ENCODE data around the gene PEPD. TPM values are rescaled to one million over a fixed set of nuclear protein-coding genes. Genes with fewer than 3 reads are reported as not detected.
A peak's percentile ranks its signal among the peaks of the same experiment; 100 is the strongest.

PEPD gene
- total and polyA plus RNA-seq, 10 of the 15 experiments (the other 5 are each of a cell fraction or from before 2014, with no cell fraction given), result 1.4 to 52.0 (median 20.2) TPM

DNA sequence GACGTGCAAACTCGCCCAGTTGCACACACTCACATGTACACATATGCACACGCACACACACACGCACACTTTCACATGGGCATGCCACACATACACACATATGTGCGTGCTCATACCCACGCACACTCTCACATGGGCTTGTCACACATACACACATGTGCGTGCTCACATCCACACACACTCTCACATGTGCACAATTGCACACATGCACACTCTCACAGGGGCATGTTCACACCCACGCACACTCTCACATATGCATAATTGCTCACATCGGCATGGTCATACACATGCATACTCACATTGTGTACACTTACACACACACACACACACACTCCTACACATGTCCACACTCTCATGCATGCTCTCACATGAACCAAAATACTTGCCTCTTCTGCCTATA is 32.8 kb upstream of the PEPD start:
- intact Hi-C loops (cut with micrococcal nuclease; ENCODE audit: unreplicated experiment), result no loop called here
- DNase-seq (ENCODE audit: low read depth, low spot score) (no peak), FAIRE-seq (no peak), ATAC-seq (no peak)
- no peak overlapping the region for H3K9ac ChIP-seq (ENCODE audit: control insufficient read depth, insufficient read depth, low read length)
- WGBS (ENCODE audit: insufficient coverage, insufficient replicate concordance, low lambda C conversion rate, missing lambda C conversion rate), result 59% methylated on average over 9 of the region's 9 CpGs
- no peaks in the 10 kb centered on the region for H3K27me3 ChIP-seq (replicated peaks in 1 of 2; ENCODE audit: control insufficient read depth in 2 of 2, insufficient read depth in 2 of 2, low read length in 1 of 2)
- no peak overlapping the region for H2AFZ ChIP-seq (ENCODE audit: control insufficient read depth, low read depth, low read length)
- H3K9me3 ChIP-seq (replicated peaks; ENCODE audit: control insufficient read depth, insufficient read depth, low read length), result no peaks in the 10 kb centered on the region
- ChIA-PET SMC1A (ENCODE audit: uncharacterized antibody, unreplicated experiment) (no interaction called here), POLR2A (no interaction called here), RAD21 (ENCODE audit: unreplicated experiment) (no interaction called here), CTCF (no interaction called here)
- H3K79me2 ChIP-seq (ENCODE audit: control insufficient read depth, insufficient read depth, low read length), result no peaks in the 10 kb centered on the region
- H3K4me2 ChIP-seq (ENCODE audit: control insufficient read depth, insufficient read depth), result no peak overlapping the region
- H3K4me3 ChIP-seq, result no peak overlapping the region
- in situ Hi-C loops (cut with MboI), result no loop called here
- no peaks in the 10 kb centered on the region for H3K4me1 ChIP-seq (ENCODE audit: control insufficient read depth, insufficient read depth, low read length)
- H3K27ac ChIP-seq (ENCODE audit: control insufficient read depth, insufficient read depth), result no peak overlapping the region
- H4K20me1 ChIP-seq (ENCODE audit: control insufficient read depth, insufficient read depth), result no peaks in the 10 kb centered on the region
- no peaks in the 10 kb centered on the region for H3K36me3 ChIP-seq (ENCODE audit: control insufficient read depth in 2 of 2, insufficient read depth in 2 of 2, low read length in 1 of 2)
- BruUV-seq (replicated peaks), result no TSS peak
- TF ChIP-seq CREB1 (IDR thresholded peaks at IDR 0.05; ENCODE audit: low read depth) (no peak), NR2C1 (IDR thresholded peaks at IDR 0.05) (no peak), CHD4 (IDR thresholded peaks at IDR 0.05) (no peak), BMI1 (IDR thresholded peaks at IDR 0.05; ENCODE audit: borderline replicate concordance) (no peak), RAD51 (IDR thresholded peaks at IDR 0.05) (no peak), RELA (IDR thresholded peaks at IDR 0.05; ENCODE audit: borderline replicate concordance, partially characterized antibody) (no peak), BCL11A (IDR thresholded peaks at IDR 0.05; ENCODE audit: low read depth, low read length) (no peak), PBX3 (IDR thresholded peaks at IDR 0.05; ENCODE audit: insufficient replicate concordance, low read depth, low read length) (peak; percentile 9)
- TF ChIP-seq, protein P1, sequence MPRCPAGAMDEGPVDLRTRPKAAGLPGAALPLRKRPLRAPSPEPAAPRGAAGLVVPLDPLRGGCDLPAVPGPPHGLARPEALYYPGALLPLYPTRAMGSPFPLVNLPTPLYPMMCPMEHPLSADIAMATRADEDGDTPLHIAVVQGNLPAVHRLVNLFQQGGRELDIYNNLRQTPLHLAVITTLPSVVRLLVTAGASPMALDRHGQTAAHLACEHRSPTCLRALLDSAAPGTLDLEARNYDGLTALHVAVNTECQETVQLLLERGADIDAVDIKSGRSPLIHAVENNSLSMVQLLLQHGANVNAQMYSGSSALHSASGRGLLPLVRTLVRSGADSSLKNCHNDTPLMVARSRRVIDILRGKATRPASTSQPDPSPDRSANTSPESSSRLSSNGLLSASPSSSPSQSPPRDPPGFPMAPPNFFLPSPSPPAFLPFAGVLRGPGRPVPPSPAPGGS (IDR thresholded peaks at IDR 0.05; ENCODE audit: borderline replicate concordance, insufficient read depth, low read depth, low read length, poor library complexity, severe bottlenecking), result peak; percentile 90
